Smooth muscle cell of bladder (primary cell): ENCODE results near the gene UBXN7. TPM values are rescaled to one million over a fixed set of nuclear protein-coding genes. Genes with fewer than 3 reads are reported as not detected.

ENCODE experiments used
- total RNA-seq: library from RNA; depleted of rRNA; stranded (reverse); fragments of >200 nt; gene quantifications from 2 replicates; pipeline ENCODE4 v1.2.3, GENCODE V29; 2014

The UBXN7 gene, protein sequence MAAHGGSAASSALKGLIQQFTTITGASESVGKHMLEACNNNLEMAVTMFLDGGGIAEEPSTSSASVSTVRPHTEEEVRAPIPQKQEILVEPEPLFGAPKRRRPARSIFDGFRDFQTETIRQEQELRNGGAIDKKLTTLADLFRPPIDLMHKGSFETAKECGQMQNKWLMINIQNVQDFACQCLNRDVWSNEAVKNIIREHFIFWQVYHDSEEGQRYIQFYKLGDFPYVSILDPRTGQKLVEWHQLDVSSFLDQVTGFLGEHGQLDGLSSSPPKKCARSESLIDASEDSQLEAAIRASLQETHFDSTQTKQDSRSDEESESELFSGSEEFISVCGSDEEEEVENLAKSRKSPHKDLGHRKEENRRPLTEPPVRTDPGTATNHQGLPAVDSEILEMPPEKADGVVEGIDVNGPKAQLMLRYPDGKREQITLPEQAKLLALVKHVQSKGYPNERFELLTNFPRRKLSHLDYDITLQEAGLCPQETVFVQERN
- total RNA-seq, result 16.5 and 16.8 TPM in 2 replicates

GRCh38 chr3:196432137-196432879 lies at the start of gene UBXN7:
Gene UBXN7, minus strand, starts transcription at chr3:196432427. Its CDS starts 28 bp downstream, at chr3:196432399.

DNA sequence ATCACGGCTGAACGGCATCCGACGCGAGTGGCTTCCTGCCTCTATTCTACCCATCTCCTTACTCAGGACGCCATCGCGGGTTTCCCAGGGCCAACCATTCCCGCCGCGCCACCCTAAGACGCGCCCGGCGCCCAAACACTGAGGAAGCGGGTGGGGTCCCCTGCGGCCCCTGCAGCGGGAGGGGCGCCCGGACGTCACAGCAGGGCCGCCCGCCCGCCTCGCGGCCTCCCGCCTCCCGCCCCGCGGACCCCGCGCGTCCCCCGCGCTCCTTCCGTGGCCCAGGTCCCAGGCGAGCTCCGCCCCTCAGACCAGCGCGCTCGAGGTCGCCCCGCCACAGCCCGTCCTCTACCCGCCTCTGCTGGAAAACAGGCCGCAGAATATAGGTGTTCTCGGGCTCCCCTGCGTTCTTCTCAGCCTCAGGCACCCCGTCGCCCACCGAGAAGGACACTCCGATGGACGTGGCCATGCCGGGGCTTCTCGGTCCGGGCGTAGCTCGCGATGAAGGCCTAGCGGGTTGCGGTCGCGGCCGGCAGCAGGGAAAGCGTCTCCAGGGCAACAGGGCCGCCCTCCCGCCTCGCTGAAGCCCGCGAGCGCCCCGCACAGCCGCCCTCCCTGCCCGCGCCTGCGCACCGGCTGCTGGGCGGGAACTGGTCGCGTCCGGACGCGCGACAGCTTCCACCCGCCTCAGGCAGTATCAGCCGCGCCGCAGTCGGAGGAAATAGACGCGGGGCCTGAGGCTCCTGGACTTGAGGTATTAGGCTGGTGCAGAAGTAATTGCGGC lies 114.3 kb downstream of the UBXN7 start, which contains the start of gene DYNLT2B:
TSS of gene DYNLT2B (minus strand) at position 554 of the 781 bp plus-strand sequence. CDS start at position 466, 88 bp downstream.

Other genes with a start within 250 kb of the UBXN7 start
- not detected in 2 replicates for gene ZDHHC19, start 221.0 kb downstream of the UBXN7 start, total RNA-seq
- gene SLC51A, start 215.9 kb downstream of the UBXN7 start, total RNA-seq, result not detected in 2 replicates
- 64.6 and 76.5 TPM in 2 replicates for gene PCYT1A, start 144.7 kb downstream of the UBXN7 start, total RNA-seq
- 7.0 and 8.7 TPM in 2 replicates for gene DYNLT2B, start 114.2 kb downstream of the UBXN7 start, total RNA-seq
- not detected in 2 replicates for gene TM4SF19, start 94.0 kb downstream of the UBXN7 start, total RNA-seq
- 16.5 and 20.9 TPM in 2 replicates for gene RNF168, start 71.3 kb upstream of the UBXN7 start, total RNA-seq
- not detected in 2 replicates for gene SMCO1, start 82.9 kb upstream of the UBXN7 start, total RNA-seq
- gene WDR53, start 136.1 kb upstream of the UBXN7 start, total RNA-seq, result 6.3 and 7.6 TPM in 2 replicates
- gene FBXO45, start 136.2 kb upstream of the UBXN7 start, total RNA-seq, result 6.3 and 7.8 TPM in 2 replicates
- gene NRROS, start 207.3 kb upstream of the UBXN7 start, total RNA-seq, result 0.28 and 0.46 TPM in 2 replicates